Activated CD8-positive, alpha-beta memory T cell treated with anti-CD3 and anti-CD28 coated beads, Interleukin-2, amount 10 ng/mL, durations not matched to agents 7 days and 5 days (primary cell): ENCODE results near the gene MAP2K5. TPM values are rescaled to one million over a fixed set of nuclear protein-coding genes. Genes with fewer than 3 reads are reported as not detected.
"Not testable (repeated sequence)": the region's sequence is repeated elsewhere in the genome, so short reads cannot be mapped to it uniquely, and the experiment has no call there.

Experiments
- ATAC-seq: fragments of 150-1000 bp; cut with Tn5 transposase; one replicate; pipeline ENCODE4 v1.10.0; 2021; ENCODE audit warnings: moderate library complexity
- CTCF ChIA-PET: fragments of 350-600 bp; sonication (Branson Sonifier 250); formaldehyde crosslinking; loops from one replicate; lab custom pipeline; 2021; ENCODE audit warnings: antibody characterized with exemption; lab: Charles Lee
- DNase-seq: peaks from one replicate; pipeline ENCODE4 v3.0.0-alpha.2; 2020
- H3K27ac Mint-ChIP-seq: one replicate; pipeline ENCODE4 v1.8.0; 2021; ENCODE audit warnings: mild to moderate bottlenecking, mixed read lengths
- H3K27me3 Mint-ChIP-seq: one replicate; pipeline ENCODE4 v1.8.0; 2021; ENCODE audit warnings: mixed read lengths
- H3K36me3 Mint-ChIP-seq: one replicate; pipeline ENCODE4 v1.8.0; 2021; ENCODE audit warnings: mild to moderate bottlenecking, mixed read lengths
- H3K4me1 Mint-ChIP-seq: one replicate; pipeline ENCODE4 v1.8.0; 2021; ENCODE audit warnings: mixed read lengths
- H3K4me3 Mint-ChIP-seq: one replicate; pipeline ENCODE4 v1.8.0; 2021; ENCODE audit warnings: mild to moderate bottlenecking, moderate library complexity, mixed read lengths
- H3K9me3 Mint-ChIP-seq: one replicate; pipeline ENCODE4 v1.8.0; 2022; ENCODE audit warnings: low read depth, mixed read lengths
- total RNA-seq, 2 experiments: library from RNA; stranded (reverse); gene quantifications; one replicate each; pipeline ENCODE4 v1.2.3, GENCODE V29; 2021

Gene MAP2K5
- total RNA-seq, 2 experiments from 2014 or later = 15.7 to 23.5 TPM

GRCh38 chr15:67635950-67636349 lies 93.4 kb downstream of the MAP2K5 start:
- H3K27me3 Mint-ChIP-seq, H3K4me3 Mint-ChIP-seq, ATAC-seq, H3K27ac Mint-ChIP-seq, H3K9me3 Mint-ChIP-seq, DNase-seq, H3K4me1 Mint-ChIP-seq, CTCF ChIA-PET: not testable (repeated sequence)
- peaks cover 13% of the 10 kb centered on the region for H3K36me3 Mint-ChIP-seq

- CTCF ChIA-PET = no interaction called here
These were observed 97.1 kb downstream of the MAP2K5 start for GRCh38 chr15:67639591-67639990.

GRCh38 chr15:67641453-67641852 lies 99.0 kb downstream of the MAP2K5 start:
- Mint-ChIP-seq H3K9me3 (no peaks in the 10 kb centered on the region), H3K4me3 (no peak overlapping the region), H3K27ac (no peak overlapping the region), H3K36me3 (peaks cover 8% of the 10 kb centered on the region), H3K4me1 (no peaks in the 10 kb centered on the region), H3K27me3 (no peaks in the 10 kb centered on the region)
- CTCF ChIA-PET = no interaction called here
- no peak for DNase-seq
- ATAC-seq = no peak

More at GRCh38 chr15:67639591-67639990, 97.1 kb downstream of the MAP2K5 start:
- ATAC-seq (no peak), DNase-seq (no peak)
- H3K4me1 Mint-ChIP-seq = peaks cover 4% of the 10 kb centered on the region
- H3K27me3 Mint-ChIP-seq = no peaks in the 10 kb centered on the region
- peaks cover 2% of the 10 kb centered on the region for H3K9me3 Mint-ChIP-seq
- H3K27ac Mint-ChIP-seq = no peak overlapping the region
- H3K36me3 Mint-ChIP-seq = peaks cover 12% of the 10 kb centered on the region
- H3K4me3 Mint-ChIP-seq = no peak overlapping the region

- Mint-ChIP-seq H3K4me3 (no peak overlapping the region), H3K27ac (no peak overlapping the region), H3K27me3 (no peaks in the 10 kb centered on the region), H3K4me1 (no peaks in the 10 kb centered on the region), H3K36me3 (peaks cover 17% of the 10 kb centered on the region), H3K9me3 (no peaks in the 10 kb centered on the region)
- CTCF ChIA-PET = no interaction called here
- ATAC-seq = no peak
- no peak for DNase-seq
These were observed 104.3 kb downstream of the MAP2K5 start for GRCh38 chr15:67646847-67647246.

GRCh38 chr15:67652586-67652985 lies 110.1 kb downstream of the MAP2K5 start:
- no peak overlapping the region for H3K4me3 Mint-ChIP-seq
- CTCF ChIA-PET = no interaction called here
- DNase-seq = no peak
- H3K27ac Mint-ChIP-seq = no peak overlapping the region
- H3K36me3 Mint-ChIP-seq = peaks cover 42% of the 10 kb centered on the region
- peaks cover 9% of the 10 kb centered on the region for H3K9me3 Mint-ChIP-seq
- no peaks in the 10 kb centered on the region for H3K4me1 Mint-ChIP-seq
- H3K27me3 Mint-ChIP-seq = no peaks in the 10 kb centered on the region
- ATAC-seq = no peak

- Mint-ChIP-seq H3K4me1 (no peaks in the 10 kb centered on the region), H3K4me3 (no peak overlapping the region), H3K27me3 (no peaks in the 10 kb centered on the region), H3K36me3 (peaks cover 24% of the 10 kb centered on the region), H3K9me3 (peaks cover 5% of the 10 kb centered on the region), H3K27ac (no peak overlapping the region)
- ATAC-seq = no peak
- CTCF ChIA-PET = no interaction called here
- no peak for DNase-seq
These were observed 117.9 kb downstream of the MAP2K5 start for GRCh38 chr15:67660446-67660845.

GRCh38 chr15:67660874-67661606 lies 118.5 kb downstream of the MAP2K5 start:
- Mint-ChIP-seq H3K27ac (no peak overlapping the region), H3K4me3 (no peak overlapping the region), H3K4me1 (no peaks in the 10 kb centered on the region), H3K27me3 (no peaks in the 10 kb centered on the region), H3K36me3 (peaks cover 18% of the 10 kb centered on the region), H3K9me3 (no peaks in the 10 kb centered on the region)
- CTCF ChIA-PET = no interaction called here
- no peak for DNase-seq
- no peak for ATAC-seq

- Mint-ChIP-seq H3K27me3 (no peaks in the 10 kb centered on the region), H3K36me3 (peaks cover 8% of the 10 kb centered on the region), H3K4me1 (no peaks in the 10 kb centered on the region), H3K9me3 (no peaks in the 10 kb centered on the region), H3K27ac (no peak overlapping the region), H3K4me3 (no peak overlapping the region)
- CTCF ChIA-PET = no interaction called here
- ATAC-seq (no peak), DNase-seq (no peak)
These were observed 128.3 kb downstream of the MAP2K5 start for GRCh38 chr15:67670647-67671305.

GRCh38 chr15:67672834-67673233 lies 130.3 kb downstream of the MAP2K5 start:
- H3K27ac Mint-ChIP-seq, H3K9me3 Mint-ChIP-seq, ATAC-seq, CTCF ChIA-PET, H3K27me3 Mint-ChIP-seq, DNase-seq, H3K4me1 Mint-ChIP-seq, H3K4me3 Mint-ChIP-seq, H3K36me3 Mint-ChIP-seq: not testable (repeated sequence)

- Mint-ChIP-seq H3K9me3 (no peaks in the 10 kb centered on the region), H3K27me3 (no peaks in the 10 kb centered on the region), H3K27ac (no peak overlapping the region), H3K4me1 (no peaks in the 10 kb centered on the region), H3K4me3 (no peak overlapping the region), H3K36me3 (peaks cover 10% of the 10 kb centered on the region)
- ATAC-seq = no peak
- DNase-seq = no peak
- CTCF ChIA-PET = no interaction called here
These were observed 132.5 kb downstream of the MAP2K5 start for GRCh38 chr15:67674983-67675382.

- DNase-seq (no peak), ATAC-seq (no peak)
- CTCF ChIA-PET = no interaction called here
- Mint-ChIP-seq H3K36me3 (peaks cover 13% of the 10 kb centered on the region), H3K9me3 (no peaks in the 10 kb centered on the region), H3K27me3 (no peaks in the 10 kb centered on the region), H3K27ac (no peak overlapping the region), H3K4me1 (no peaks in the 10 kb centered on the region), H3K4me3 (no peak overlapping the region)
These were observed 135.6 kb downstream of the MAP2K5 start for GRCh38 chr15:67678089-67678488.

- peaks cover 19% of the 10 kb centered on the region for H3K36me3 Mint-ChIP-seq
- peaks cover 4% of the 10 kb centered on the region for H3K9me3 Mint-ChIP-seq
- no peak for DNase-seq
- no peak overlapping the region for H3K4me3 Mint-ChIP-seq
- CTCF ChIA-PET = interaction anchor here (0.6 kb wide), 1 partner anchor 1693 kb away, joined by 3 read pairs; no protein-coding TSS in a partner anchor
- H3K27me3 Mint-ChIP-seq = no peaks in the 10 kb centered on the region
- H3K27ac Mint-ChIP-seq = no peak overlapping the region
- H3K4me1 Mint-ChIP-seq = no peaks in the 10 kb centered on the region
- ATAC-seq = no peak
These were observed 136.5 kb downstream of the MAP2K5 start for GRCh38 chr15:67678993-67679392.

- no peaks in the 10 kb centered on the region for H3K27me3 Mint-ChIP-seq
- H3K4me1 Mint-ChIP-seq = no peaks in the 10 kb centered on the region
- ATAC-seq (no peak), DNase-seq (no peak)
- H3K9me3 Mint-ChIP-seq = peaks cover 14% of the 10 kb centered on the region
- no peak overlapping the region for H3K27ac Mint-ChIP-seq
- peaks cover 28% of the 10 kb centered on the region for H3K36me3 Mint-ChIP-seq
- CTCF ChIA-PET = no interaction called here
- H3K4me3 Mint-ChIP-seq = no peak overlapping the region
These were observed 138.1 kb downstream of the MAP2K5 start for GRCh38 chr15:67680641-67681040.

GRCh38 chr15:67685008-67685599 lies 142.6 kb downstream of the MAP2K5 start:
- CTCF ChIA-PET = interaction anchor here (0.7 kb wide), 1 partner anchor 1099 kb away, joined by 4 read pairs; no protein-coding TSS in a partner anchor
- ATAC-seq (no peak), DNase-seq (no peak)
- no peak overlapping the region for H3K27ac Mint-ChIP-seq
- H3K9me3 Mint-ChIP-seq = peaks cover 18% of the 10 kb centered on the region
- no peaks in the 10 kb centered on the region for H3K4me1 Mint-ChIP-seq
- H3K36me3 Mint-ChIP-seq = peaks cover 28% of the 10 kb centered on the region
- no peak overlapping the region for H3K4me3 Mint-ChIP-seq
- no peaks in the 10 kb centered on the region for H3K27me3 Mint-ChIP-seq
